GM12878 (cell line): Measurements from ENCODE around the gene TMEM168. TPM values are rescaled to one million over a fixed set of nuclear protein-coding genes. Genes with fewer than 3 reads are reported as not detected.

Experiments
- ATAC-seq: fragments of 200-7000 bp; cut with Tn5 transposase; 3 replicates; pipeline ENCODE4 v1.9.1; 2020; ENCODE audit warnings: mild to moderate bottlenecking, moderate library complexity
- BruUV-seq: library from RNA; stranded (reverse); fragments of 400-500 nt; replicated peaks from 2 replicates; lab custom pipeline; 2021; lab: Mats Ljungman, UMichigan
- CTCF ChIA-PET: fragments of 300-600 bp; sonication (Branson Sonifier 250); formaldehyde crosslinking; extraction: SDS; loops from one replicate; lab custom pipeline; 2021; ENCODE audit warnings: inconsistent platforms; lab: Yijun Ruan, JAX
- POLR2A ChIA-PET: fragments of 350-600 bp; formaldehyde crosslinking; extraction: SDS; loops from one replicate; lab custom pipeline; 2021; ENCODE audit warnings: inconsistent platforms; lab: Charles Lee
- RAD21 ChIA-PET: fragments of 300-600 bp; sonication (Branson Sonifier 250); formaldehyde crosslinking; loops from one replicate; lab custom pipeline; 2023; ENCODE audit warnings: antibody characterized with exemption; ENCODE audit not compliant: unreplicated experiment; lab: Charles Lee
- SMC1A ChIA-PET: fragments of 300-600 bp; sonication (Branson Sonifier 250); formaldehyde crosslinking; loops from one replicate; lab custom pipeline; 2023; ENCODE audit not compliant: unreplicated experiment, uncharacterized antibody; lab: Charles Lee
- DNase-seq: peaks from one replicate; pipeline ENCODE4 v3.0.0-alpha.2; 2011; ENCODE audit warnings: low read depth, low spot score
- FAIRE-seq: peaks from 3 replicates; lab custom pipeline; 2011; peaks lifted over from hg19 to GRCh38; lab: Jason Lieb, UNC
- H2AFZ ChIP-seq: 2 replicates; pipeline ENCODE4 v1.6.0; 2011; ENCODE audit warnings: low read depth, low read length, control low read depth; ENCODE audit not compliant: control insufficient read depth
- H3K27ac ChIP-seq: 2 replicates; pipeline ENCODE4 v1.5.1; 2011; ENCODE audit warnings: control low read depth; ENCODE audit not compliant: control insufficient read depth, insufficient read depth
- H3K27me3 ChIP-seq, 2 experiments: replicated peaks in 1 of 2; 2 replicates each; pipeline versions ENCODE4 v1.6.0 to v1.6.1; 2011; ENCODE audit warnings: low read length in 1 of 2; ENCODE audit not compliant: control insufficient read depth in 2 of 2, insufficient read depth in 2 of 2
- H3K36me3 ChIP-seq, 2 experiments: 2 replicates each; pipeline ENCODE4 v1.5.1; 2011; ENCODE audit warnings: low read length in 1 of 2; ENCODE audit not compliant: control insufficient read depth in 2 of 2, insufficient read depth in 2 of 2
- H3K4me1 ChIP-seq: 2 replicates; pipeline ENCODE4 v1.6.1; 2011; ENCODE audit warnings: mild to moderate bottlenecking, low read length, moderate library complexity, mixed read lengths; ENCODE audit not compliant: control insufficient read depth, insufficient read depth
- H3K4me2 ChIP-seq: 2 replicates; pipeline ENCODE4 v1.6.0; 2011; ENCODE audit warnings: control low read depth; ENCODE audit not compliant: control insufficient read depth, insufficient read depth
- H3K4me3 ChIP-seq: fragments of 200-600 bp; sonication (generic); 2 replicates; pipeline ENCODE4 v1.5.1; 2016
- H3K79me2 ChIP-seq: 2 replicates; pipeline ENCODE4 v1.6.0; 2011; ENCODE audit warnings: low read length; ENCODE audit not compliant: control insufficient read depth, insufficient read depth
- H3K9ac ChIP-seq: 2 replicates; pipeline ENCODE4 v1.8.0; 2011; ENCODE audit warnings: low read length, control low read depth, mixed read lengths; ENCODE audit not compliant: control insufficient read depth, insufficient read depth
- H3K9me3 ChIP-seq: replicated peaks from 3 replicates; pipeline ENCODE4 v1.5.1; 2011; ENCODE audit warnings: mild to moderate bottlenecking, low read length; ENCODE audit not compliant: control insufficient read depth, insufficient read depth
- H4K20me1 ChIP-seq: 2 replicates; pipeline ENCODE4 v1.6.0; 2011; ENCODE audit not compliant: control insufficient read depth, insufficient read depth
- BCLAF1 ChIP-seq: fragments of 450-650 bp; IDR thresholded peaks from 2 replicates; pipeline ENCODE4 v1.6.1; 2017; ENCODE audit warnings: antibody characterized with exemption, mild to moderate bottlenecking, moderate library complexity
- BMI1 ChIP-seq: fragments of 450-650 bp; IDR thresholded peaks from 2 replicates; pipeline ENCODE4 v1.6.1; 2016; ENCODE audit warnings: mild to moderate bottlenecking, moderate library complexity, borderline replicate concordance
- CBX5 ChIP-seq: sonication (generic); IDR thresholded peaks from 2 replicates; pipeline ENCODE4 v1.6.1; 2016; ENCODE audit warnings: low read depth, moderate library complexity, mild to moderate bottlenecking, inconsistent platforms
- E4F1 ChIP-seq: fragments of 450-650 bp; IDR thresholded peaks from 2 replicates; pipeline ENCODE4 v1.6.1; 2018; ENCODE audit warnings: borderline replicate concordance, mild to moderate bottlenecking; ENCODE audit not compliant: partially characterized antibody
- EED ChIP-seq: sonication (generic); IDR thresholded peaks from 2 replicates; pipeline ENCODE4 v1.6.1; 2016; ENCODE audit warnings: antibody characterized with exemption, low read depth
- STAT1 ChIP-seq: fragments of 450-650 bp; conservative IDR thresholded peaks from 2 replicates; pipeline ENCODE4 v1.6.1; 2014; ENCODE audit warnings: antibody characterized with exemption, mild to moderate bottlenecking
- TCF7 ChIP-seq: IDR thresholded peaks from 2 replicates; pipeline ENCODE4 v1.6.1; 2014; ENCODE audit warnings: antibody characterized with exemption, borderline replicate concordance
- ZBTB40 ChIP-seq: fragments of 450-650 bp; IDR thresholded peaks from 2 replicates; pipeline ENCODE4 v1.6.1; 2016; ENCODE audit warnings: mild to moderate bottlenecking, moderate library complexity, borderline replicate concordance
- WGBS: methylation state at CpG from one replicate; pipeline ENCODE4 v1.1.6; 2016; ENCODE audit warnings: low lambda C conversion rate; ENCODE audit not compliant: insufficient replicate concordance, insufficient coverage; ENCODE audit errors: missing lambda C conversion rate; 5-methylcytosine and 5-hydroxymethylcytosine counted together
- in situ Hi-C: fragments of 300-500 bp; cut with MboI; formaldehyde crosslinking; loops from 9 replicates; pipeline ENCODE4 v1.14.3; 2018; ENCODE audit warnings: mixed read lengths
- intact Hi-C: fragments of 100-400 bp; cut with micrococcal nuclease; formaldehyde crosslinking; loops from one replicate; pipeline ENCODE4 v1.14.2; 2022; ENCODE audit not compliant: unreplicated experiment
- polyA plus RNA-seq, 11 experiments: library from polyadenylated mRNA; depleted of rRNA in 4 of 11; unstranded in 6 of 11; stranded (reverse) in 5 of 11; fragments of >200 nt; fragmentation: Nextera tagmentation in 4 of 11; fragmentation: Illumina TruSeq in 1 of 11; extraction: Ambion mirVana in 4 of 11; extraction: Trizol in 1 of 11; gene quantifications; 1 replicate in 1 of 11; 2 replicates in 10 of 11; pipeline versions ENCODE4 v1.2.1 to v1.2.3, GENCODE V29; 2011 to 2016; ENCODE audit warnings: inconsistent platforms in 2 of 11, missing spikeins in 2 of 11, low read depth in 1 of 11
- total RNA-seq, 4 experiments: library from RNA; depleted of rRNA in 3 of 4; stranded (reverse); fragments of >200 nt in 3 of 4; fragmentation: Illumina TruSeq in 1 of 4; extraction: Trizol in 1 of 4; gene quantifications; 2 replicates each; pipeline versions ENCODE4 v1.2.1 to v1.2.3, GENCODE V29; 2013 to 2021

TMEM168 gene
- total and polyA plus RNA-seq, 10 of the 15 experiments (the other 5 are each of a cell fraction or from before 2014, with no cell fraction given), result 9.1 to 44.2 (median 19.8) TPM

- CTCF ChIA-PET, result no interaction called here
- over 99% methylated on average over 6 of the region's 6 CpGs for WGBS
- TF ChIP-seq EED (no peak), STAT1 (no peak), ZBTB40 (no peak), BCLAF1 (no peak), BMI1 (no peak), TCF7 (no peak), E4F1 (no peak), CBX5 (no peak)
- no peak overlapping the region for H3K4me2 ChIP-seq
- H3K4me1 ChIP-seq, result 0 out of 2 replicates have a peak, but pooled peaks cover 3% of the 10 kb centered on the region
- H3K9ac ChIP-seq, result no peak overlapping the region
- H3K27me3 ChIP-seq, result no peaks in the 10 kb centered on the region
- no peak overlapping the region for H3K4me3 ChIP-seq
- intact Hi-C loops, result no loop called here
- H4K20me1 ChIP-seq, result no peaks in the 10 kb centered on the region
- DNase-seq (no peak), FAIRE-seq (no peak), ATAC-seq (no peak)
- H3K36me3 ChIP-seq, result peaks cover 0 to 3% of the 10 kb centered on the region in 2 experiments; a peak in 1 of 4 replicates
- H3K27ac ChIP-seq, result no peak overlapping the region
- H3K9me3 ChIP-seq, result no peaks in the 10 kb centered on the region
- in situ Hi-C loops, result loop anchor here (10.0 kb wide), 1 partner anchor 320 kb away; no protein-coding TSS in a partner anchor
- SMC1A ChIA-PET, result interaction anchor here (1.2 to 1.8 kb wide), 2 partner anchors 12 to 77 kb away, joined by 4 to 5 read pairs; no protein-coding TSS in a partner anchor
- peaks cover 31% of the 10 kb centered on the region for H3K79me2 ChIP-seq
- POLR2A ChIA-PET, result no interaction called here
- no TSS peak for BruUV-seq
- H2AFZ ChIP-seq, result no peak overlapping the region
- RAD21 ChIA-PET, result no interaction called here
These were observed 5.6 kb downstream of the TMEM168 start for GRCh38 chr7:112784603-112785002.
